ENCODE results near the gene TMEM187. TPM values are rescaled to one million over a fixed set of nuclear protein-coding genes. Genes with fewer than 3 reads are reported as not detected.

The TMEM187 gene
- total RNA-seq, 1 donor from 2014 or later: 6.7 TPM

GRCh38 chrX:153983321-153983801 is 10.8 kb downstream of the TMEM187 start:
- Mint-ChIP-seq H3K9me3 (ENCODE audit: unreplicated experiment) (no peaks in the 10 kb centered on the region), H3K27ac (ENCODE audit: unreplicated experiment) (no peak overlapping the region), H3K27me3 (ENCODE audit: unreplicated experiment) (peaks cover 4% of the 10 kb centered on the region), H3K4me1 (ENCODE audit: low read depth, unreplicated experiment) (peaks cover 2% of the 10 kb centered on the region), H3K4me3 (ENCODE audit: unreplicated experiment) (no peak overlapping the region), H3K36me3 (ENCODE audit: unreplicated experiment) (no peaks in the 10 kb centered on the region)
- DNase-seq: no peak
- no peak for TF ChIP-seq CTCF (IDR thresholded peaks at IDR 0.05; ENCODE audit: partially characterized antibody, unreplicated experiment)

DNA sequence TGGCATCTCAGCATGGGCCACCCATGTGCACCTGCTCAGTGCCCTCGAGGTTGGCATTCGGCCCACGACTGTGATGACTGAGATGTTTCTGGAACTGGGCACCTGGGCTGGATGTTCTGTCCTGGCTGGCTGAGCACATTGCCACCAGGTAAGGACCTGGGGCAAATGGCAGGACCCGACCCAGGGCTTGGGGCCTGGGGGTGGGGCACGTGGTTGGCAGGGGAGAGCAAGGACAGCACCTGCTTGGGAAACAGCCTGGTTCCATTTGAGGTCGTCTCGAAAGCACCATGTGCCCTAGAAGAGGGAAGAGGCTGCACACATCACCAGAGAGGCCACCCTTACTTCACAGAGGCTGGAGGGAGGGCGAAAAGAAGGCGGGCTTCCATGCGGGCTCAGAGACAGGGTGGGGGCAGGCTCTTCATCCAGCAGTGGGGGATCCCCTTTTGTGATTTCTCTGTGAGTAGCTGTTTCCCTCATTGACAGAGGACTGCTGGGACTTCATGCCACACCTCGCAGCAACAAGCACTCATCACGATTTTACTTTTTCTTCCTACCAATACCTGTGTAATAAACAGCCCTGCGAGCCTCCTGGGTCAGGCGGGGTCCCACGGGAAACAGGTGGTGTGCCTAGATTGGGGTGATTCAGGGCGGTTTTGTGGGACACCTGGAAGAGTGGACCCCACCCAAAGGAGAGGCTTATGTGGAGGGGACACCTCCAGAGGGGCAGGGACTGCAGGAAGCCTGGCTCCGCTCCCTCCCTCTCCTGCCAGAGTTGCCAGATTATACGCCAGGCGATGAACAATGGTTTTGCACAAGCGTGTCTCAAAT is 12.0 kb downstream of the TMEM187 start:
- H3K4me1 Mint-ChIP-seq (ENCODE audit: low read depth, unreplicated experiment): peaks cover 2% of the 10 kb centered on the region
- DNase-seq: no peak
- peak overlapping the region; percentile 83 for H3K27ac Mint-ChIP-seq (ENCODE audit: unreplicated experiment)
- H3K36me3 Mint-ChIP-seq (ENCODE audit: unreplicated experiment): no peaks in the 10 kb centered on the region
- H3K27me3 Mint-ChIP-seq (ENCODE audit: unreplicated experiment): peaks cover 4% of the 10 kb centered on the region
- TF ChIP-seq CTCF (IDR thresholded peaks at IDR 0.05; ENCODE audit: partially characterized antibody, unreplicated experiment): no peak
- H3K9me3 Mint-ChIP-seq (ENCODE audit: unreplicated experiment): no peaks in the 10 kb centered on the region
- H3K4me3 Mint-ChIP-seq (ENCODE audit: unreplicated experiment): no peak overlapping the region

DNA sequence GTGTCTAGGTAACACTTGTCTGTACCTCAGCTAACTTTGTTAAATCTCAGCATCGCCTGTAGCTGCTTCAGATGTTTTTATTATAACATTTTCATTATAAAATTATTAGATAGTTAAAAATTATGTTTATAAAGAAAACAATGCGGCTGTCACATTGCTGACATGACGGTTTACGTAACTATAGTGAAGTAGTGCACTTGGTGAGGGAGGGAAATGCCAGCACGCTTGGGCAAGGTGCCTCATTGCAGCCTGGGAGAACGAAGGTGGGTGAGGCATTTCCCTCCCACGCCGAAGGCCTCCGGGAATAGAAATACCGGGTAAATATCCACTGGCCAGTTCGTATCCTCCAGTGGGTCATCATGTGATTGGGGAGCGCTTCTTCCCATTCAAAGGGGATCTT is 15.9 kb downstream of the TMEM187 start:
- Mint-ChIP-seq H3K27me3 (ENCODE audit: unreplicated experiment) (peaks cover 3% of the 10 kb centered on the region), H3K36me3 (ENCODE audit: unreplicated experiment) (no peaks in the 10 kb centered on the region), H3K4me3 (ENCODE audit: unreplicated experiment) (no peak overlapping the region), H3K4me1 (ENCODE audit: low read depth, unreplicated experiment) (peaks cover 3% of the 10 kb centered on the region), H3K27ac (ENCODE audit: unreplicated experiment) (no peak overlapping the region), H3K9me3 (ENCODE audit: unreplicated experiment) (no peaks in the 10 kb centered on the region)
- no peak for DNase-seq
- TF ChIP-seq CTCF (IDR thresholded peaks at IDR 0.05; ENCODE audit: partially characterized antibody, unreplicated experiment): no peak

DNA sequence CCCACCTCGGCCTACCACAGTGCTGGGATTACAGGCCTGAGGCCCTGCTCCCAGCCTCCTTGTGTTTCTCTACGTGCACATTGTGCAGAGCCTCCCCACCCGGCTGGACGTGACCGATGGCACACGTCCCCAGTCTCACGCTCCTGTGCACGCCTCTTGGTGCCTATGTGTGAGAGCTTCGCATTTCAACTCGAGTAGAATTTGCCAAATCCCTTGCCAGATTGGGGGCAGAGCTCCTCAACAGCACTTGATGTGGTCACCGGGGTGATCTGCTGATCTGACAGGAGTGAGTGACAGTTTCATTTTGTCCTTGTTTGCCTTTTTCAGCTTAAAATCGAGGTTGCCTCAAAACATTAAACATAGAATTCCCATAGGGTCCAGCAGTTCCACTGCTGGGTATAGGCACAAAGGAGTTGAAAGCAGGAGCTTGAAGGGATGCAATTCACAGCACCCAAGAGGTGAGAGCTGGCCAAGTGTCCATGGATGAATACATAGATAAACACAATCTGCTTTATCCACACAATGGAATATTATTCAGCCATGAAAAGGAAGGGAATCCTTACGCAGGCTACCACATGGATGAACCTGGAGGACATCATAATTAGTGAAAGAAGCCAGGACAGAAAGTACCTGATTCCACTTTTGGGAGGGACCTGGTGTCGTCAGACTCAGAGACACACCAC is 17.6 kb downstream of the TMEM187 start:
- Mint-ChIP-seq H3K4me1 (ENCODE audit: low read depth, unreplicated experiment) (peaks cover 1% of the 10 kb centered on the region), H3K36me3 (ENCODE audit: unreplicated experiment) (no peaks in the 10 kb centered on the region), H3K27ac (ENCODE audit: unreplicated experiment) (no peak overlapping the region), H3K4me3 (ENCODE audit: unreplicated experiment) (no peak overlapping the region), H3K27me3 (ENCODE audit: unreplicated experiment) (peaks cover 2% of the 10 kb centered on the region), H3K9me3 (ENCODE audit: unreplicated experiment) (peaks cover 2% of the 10 kb centered on the region)
- DNase-seq: no peak
- no peak for TF ChIP-seq CTCF (IDR thresholded peaks at IDR 0.05; ENCODE audit: partially characterized antibody, unreplicated experiment)

Data from glutamatergic neuron (in vitro differentiated cells).